Measurements from ENCODE around the gene SLC10A7.

- TF ChIP-seq POLR2A (IDR thresholded peaks at IDR 0.05; ENCODE audit: low read depth, low read length) (no peak), CTCF (conservative IDR thresholded peaks at IDR 0.05; ENCODE audit: low read depth, low read length) (no peak), NFE2L2 (IDR thresholded peaks at IDR 0.05; ENCODE audit: low read depth, low read length) (no peak)
- TF ChIP-seq, protein P1, sequence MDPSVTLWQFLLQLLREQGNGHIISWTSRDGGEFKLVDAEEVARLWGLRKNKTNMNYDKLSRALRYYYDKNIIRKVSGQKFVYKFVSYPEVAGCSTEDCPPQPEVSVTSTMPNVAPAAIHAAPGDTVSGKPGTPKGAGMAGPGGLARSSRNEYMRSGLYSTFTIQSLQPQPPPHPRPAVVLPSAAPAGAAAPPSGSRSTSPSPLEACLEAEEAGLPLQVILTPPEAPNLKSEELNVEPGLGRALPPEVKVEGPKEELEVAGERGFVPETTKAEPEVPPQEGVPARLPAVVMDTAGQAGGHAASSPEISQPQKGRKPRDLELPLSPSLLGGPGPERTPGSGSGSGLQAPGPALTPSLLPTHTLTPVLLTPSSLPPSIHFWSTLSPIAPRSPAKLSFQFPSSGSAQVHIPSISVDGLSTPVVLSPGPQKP (IDR thresholded peaks at IDR 0.05; ENCODE audit: borderline replicate concordance, low read depth, low read length): no peak
These were observed 292.3 kb downstream of the SLC10A7 start for GRCh38 chr4:146229406-146229805.
